ENCODE measurements around the gene KLHL6. TPM values are rescaled to one million over a fixed set of nuclear protein-coding genes. Genes with fewer than 3 reads are reported as not detected.
"Not testable (repeated sequence)": the region's sequence is repeated elsewhere in the genome, so short reads cannot be mapped to it uniquely, and the experiment has no call there.

Gene KLHL6
- total and polyA plus RNA-seq, 2 experiments from 2014 or later = 0.17 TPM; not detected in 1

GRCh38 chr3:183524476-183524875 is 31.0 kb downstream of the KLHL6 start:
- no peaks in the 10 kb centered on the region for H4K20me1 ChIP-seq (ENCODE audit: insufficient read depth, poor library complexity, severe bottlenecking)
- no peak overlapping the region for H3K4me3 ChIP-seq
- 89% methylated on average over 6 of the region's 6 CpGs for WGBS (ENCODE audit: low lambda C conversion rate, missing lambda C conversion rate)
- no peak overlapping the region for H3K4me2 ChIP-seq
- DNase-seq (ENCODE audit: low spot score) = no peak
- no peak overlapping the region for H3K27ac ChIP-seq
- no peaks in the 10 kb centered on the region for H3K27me3 ChIP-seq
- TF ChIP-seq EZH2phosphoT487 (IDR thresholded peaks at IDR 0.05; ENCODE audit: low read depth, severe bottlenecking, unreplicated experiment) (no peak), CTCF (IDR thresholded peaks at IDR 0.05; ENCODE audit: poor library complexity) (no peak), EZH2 (IDR thresholded peaks at IDR 0.05; ENCODE audit: borderline replicate concordance) (no peak)
- H2AFZ ChIP-seq = no peak overlapping the region
- no peaks in the 10 kb centered on the region for H3K9me3 ChIP-seq (ENCODE audit: low read depth)
- no peaks in the 10 kb centered on the region for H3K36me3 ChIP-seq (replicated peaks; ENCODE audit: insufficient read depth, low read depth)
- no peaks in the 10 kb centered on the region for H3K79me2 ChIP-seq
- no peaks in the 10 kb centered on the region for H3K9me2 ChIP-seq (replicated peaks; ENCODE audit: insufficient read depth)
- peaks cover 12% of the 10 kb centered on the region for H3K4me1 ChIP-seq (ENCODE audit: insufficient read depth)

- not testable (repeated sequence) for H3K79me2 ChIP-seq; H3K9me3 ChIP-seq (ENCODE audit: low read depth); H3K36me3 ChIP-seq (replicated peaks; ENCODE audit: insufficient read depth, low read depth); H4K20me1 ChIP-seq (ENCODE audit: insufficient read depth, poor library complexity, severe bottlenecking); DNase-seq (ENCODE audit: low spot score); H3K4me3 ChIP-seq; H3K27me3 ChIP-seq; H3K9me2 ChIP-seq (replicated peaks; ENCODE audit: insufficient read depth)
- peak overlapping the region; percentile 8 for H2AFZ ChIP-seq
- H3K27ac ChIP-seq = peak overlapping the region; percentile 92
- peaks cover 23% of the 10 kb centered on the region for H3K4me1 ChIP-seq (ENCODE audit: insufficient read depth)
- 25% methylated on average over 19 of the region's 19 CpGs for WGBS (ENCODE audit: low lambda C conversion rate, missing lambda C conversion rate)
- H3K4me2 ChIP-seq = peak overlapping the region; percentile 52
Measured at GRCh38 chr3:183520741-183521556, 34.6 kb downstream of the KLHL6 start.

- Histone ChIP-seq H3K27ac (peak overlapping the region; percentile 92), H3K4me2 (peak overlapping the region; percentile 52), H3K4me1 (ENCODE audit: insufficient read depth) (peaks cover 23% of the 10 kb centered on the region)
- H4K20me1 ChIP-seq (ENCODE audit: insufficient read depth, poor library complexity, severe bottlenecking); H2AFZ ChIP-seq; H3K9me2 ChIP-seq (replicated peaks; ENCODE audit: insufficient read depth); H3K27me3 ChIP-seq; H3K36me3 ChIP-seq (replicated peaks; ENCODE audit: insufficient read depth, low read depth); H3K4me3 ChIP-seq; H3K79me2 ChIP-seq; H3K9me3 ChIP-seq (ENCODE audit: low read depth); DNase-seq (ENCODE audit: low spot score): not testable (repeated sequence)
- WGBS (ENCODE audit: low lambda C conversion rate, missing lambda C conversion rate) = 49% methylated on average over 8 of the region's 8 CpGs
Measured at GRCh38 chr3:183520295-183520694, 35.2 kb downstream of the KLHL6 start.

- H3K4me1 ChIP-seq (ENCODE audit: insufficient read depth) = peaks cover 23% of the 10 kb centered on the region
Measured at GRCh38 chr3:183519891-183520290, 35.6 kb downstream of the KLHL6 start.

More at GRCh38 chr3:183519891-183520290, 35.6 kb downstream of the KLHL6 start:
- H3K27ac ChIP-seq = peak overlapping the region; percentile 92
- H3K9me3 ChIP-seq (ENCODE audit: low read depth) = no peaks in the 10 kb centered on the region
- no peak for DNase-seq (ENCODE audit: low spot score)
- no peaks in the 10 kb centered on the region for H3K36me3 ChIP-seq (replicated peaks; ENCODE audit: insufficient read depth, low read depth)
- TF ChIP-seq EZH2 (IDR thresholded peaks at IDR 0.05; ENCODE audit: borderline replicate concordance) (no peak), CTCF (IDR thresholded peaks at IDR 0.05; ENCODE audit: poor library complexity) (no peak), EZH2phosphoT487 (IDR thresholded peaks at IDR 0.05; ENCODE audit: low read depth, severe bottlenecking, unreplicated experiment) (no peak)
- H2AFZ ChIP-seq = no peak overlapping the region
- H4K20me1 ChIP-seq (ENCODE audit: insufficient read depth, poor library complexity, severe bottlenecking) = no peaks in the 10 kb centered on the region
- H3K4me2 ChIP-seq = peak overlapping the region; percentile 52
- H3K4me3 ChIP-seq = no peak overlapping the region
- H3K27me3 ChIP-seq = no peaks in the 10 kb centered on the region
- 93% methylated on average over 2 of the region's 2 CpGs for WGBS (ENCODE audit: low lambda C conversion rate, missing lambda C conversion rate)
- no peaks in the 10 kb centered on the region for H3K79me2 ChIP-seq
- no peaks in the 10 kb centered on the region for H3K9me2 ChIP-seq (replicated peaks; ENCODE audit: insufficient read depth)
